ENCODE data around the gene NTN3.

The NTN3 gene

GRCh38 chr16:2481676-2482075 is 10.6 kb downstream of the NTN3 start:
- TF ChIP-seq, protein P1, sequence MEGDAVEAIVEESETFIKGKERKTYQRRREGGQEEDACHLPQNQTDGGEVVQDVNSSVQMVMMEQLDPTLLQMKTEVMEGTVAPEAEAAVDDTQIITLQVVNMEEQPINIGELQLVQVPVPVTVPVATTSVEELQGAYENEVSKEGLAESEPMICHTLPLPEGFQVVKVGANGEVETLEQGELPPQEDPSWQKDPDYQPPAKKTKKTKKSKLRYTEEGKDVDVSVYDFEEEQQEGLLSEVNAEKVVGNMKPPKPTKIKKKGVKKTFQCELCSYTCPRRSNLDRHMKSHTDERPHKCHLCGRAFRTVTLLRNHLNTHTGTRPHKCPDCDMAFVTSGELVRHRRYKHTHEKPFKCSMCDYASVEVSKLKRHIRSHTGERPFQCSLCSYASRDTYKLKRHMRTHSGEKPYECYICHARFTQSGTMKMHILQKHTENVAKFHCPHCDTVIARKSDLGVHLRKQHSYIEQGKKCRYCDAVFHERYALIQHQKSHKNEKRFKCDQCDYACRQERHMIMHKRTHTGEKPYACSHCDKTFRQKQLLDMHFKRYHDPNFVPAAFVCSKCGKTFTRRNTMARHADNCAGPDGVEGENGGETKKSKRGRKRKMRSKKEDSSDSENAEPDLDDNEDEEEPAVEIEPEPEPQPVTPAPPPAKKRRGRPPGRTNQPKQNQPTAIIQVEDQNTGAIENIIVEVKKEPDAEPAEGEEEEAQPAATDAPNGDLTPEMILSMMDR (IDR thresholded peaks at IDR 0.05; ENCODE audit: insufficient read depth, low read depth, low read length, missing control alignments): no peak
- no peak for DNase-seq (ENCODE audit: low read depth)
- H3K4me3 ChIP-seq (ENCODE audit: low read depth, low read length): no peak overlapping the region

DNA sequence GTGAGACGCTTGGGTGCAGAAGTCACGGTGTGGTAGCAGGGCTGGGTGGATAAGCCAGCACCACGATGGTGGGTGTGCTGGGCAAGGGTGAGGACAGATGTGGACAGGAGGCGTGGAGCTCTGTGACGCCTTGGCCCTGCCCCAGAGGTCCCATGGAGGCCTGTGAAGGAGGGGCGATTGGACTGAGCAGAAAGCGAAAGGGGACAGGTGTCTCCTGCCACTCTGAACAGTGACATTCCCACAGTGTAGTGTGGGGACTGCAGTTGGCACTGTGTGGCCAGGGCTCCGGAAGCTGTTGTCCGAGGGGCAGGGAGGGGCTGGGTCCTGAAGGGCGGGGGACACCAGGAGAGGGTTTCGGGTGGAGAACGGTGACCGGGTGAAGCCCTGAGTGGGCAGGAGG is 11.2 kb downstream of the NTN3 start:
- no peak overlapping the region for H3K4me3 ChIP-seq (ENCODE audit: low read depth, low read length)
- no peak for DNase-seq (ENCODE audit: low read depth)
- TF ChIP-seq, protein P1 (IDR thresholded peaks at IDR 0.05; ENCODE audit: insufficient read depth, low read depth, low read length, missing control alignments): no peak

GRCh38 chr16:2482708-2483534 is 11.8 kb downstream of the NTN3 start:
- H3K4me3 ChIP-seq (ENCODE audit: low read depth, low read length): no peak overlapping the region
- TF ChIP-seq, protein P1 (IDR thresholded peaks at IDR 0.05; ENCODE audit: insufficient read depth, low read depth, low read length, missing control alignments): no peak
- no peak for DNase-seq (ENCODE audit: low read depth)

DNA sequence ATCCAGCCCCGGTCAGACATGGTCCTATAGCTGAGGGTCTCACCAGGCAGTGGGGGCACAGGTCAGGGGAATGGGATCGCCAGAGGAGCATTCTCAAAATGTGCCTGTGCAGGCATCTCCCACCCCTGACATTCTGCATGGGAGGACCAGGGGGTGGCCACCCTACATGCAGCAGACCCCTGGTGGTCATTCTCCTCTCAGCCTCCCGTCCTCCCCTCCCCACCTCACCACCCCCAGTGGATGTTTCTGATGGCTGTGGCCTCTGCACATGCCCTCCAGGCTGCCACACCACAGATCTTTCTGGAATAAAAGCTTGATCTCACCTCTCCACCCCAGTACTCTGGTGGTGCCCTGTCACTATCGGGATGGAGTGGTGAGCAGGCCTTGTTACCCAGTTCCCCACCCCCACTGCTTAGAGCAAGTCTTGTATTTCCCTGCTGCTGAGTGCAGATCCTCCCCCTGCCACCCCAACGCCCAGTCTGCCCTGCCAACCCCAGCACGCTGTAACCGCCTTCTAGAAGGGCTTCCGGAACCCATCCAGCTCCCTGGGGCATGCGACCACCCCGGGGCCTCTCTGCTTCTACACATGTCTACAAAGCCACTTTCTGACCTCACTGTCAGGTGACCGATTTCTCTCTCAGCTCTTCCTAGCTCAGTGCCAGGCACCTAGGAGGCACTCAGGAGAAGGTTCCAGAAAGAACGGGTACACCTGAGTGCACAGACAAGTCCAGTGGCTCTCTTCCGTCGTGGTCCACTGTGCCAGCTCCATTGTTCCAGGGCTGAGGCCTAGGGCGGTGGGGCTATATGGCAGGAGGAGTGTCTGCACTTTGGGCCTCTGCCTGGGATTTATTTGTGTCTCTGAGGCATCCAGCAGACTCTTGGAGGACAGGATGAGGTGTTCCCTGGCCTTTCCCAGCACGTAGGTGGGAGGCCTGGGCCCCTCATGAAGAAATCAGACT is 13.1 kb downstream of the NTN3 start:
- no peak for DNase-seq (ENCODE audit: low read depth)
- TF ChIP-seq, protein P1 (IDR thresholded peaks at IDR 0.05; ENCODE audit: insufficient read depth, low read depth, low read length, missing control alignments): no peak
- H3K4me3 ChIP-seq (ENCODE audit: low read depth, low read length): no peak overlapping the region

DNA sequence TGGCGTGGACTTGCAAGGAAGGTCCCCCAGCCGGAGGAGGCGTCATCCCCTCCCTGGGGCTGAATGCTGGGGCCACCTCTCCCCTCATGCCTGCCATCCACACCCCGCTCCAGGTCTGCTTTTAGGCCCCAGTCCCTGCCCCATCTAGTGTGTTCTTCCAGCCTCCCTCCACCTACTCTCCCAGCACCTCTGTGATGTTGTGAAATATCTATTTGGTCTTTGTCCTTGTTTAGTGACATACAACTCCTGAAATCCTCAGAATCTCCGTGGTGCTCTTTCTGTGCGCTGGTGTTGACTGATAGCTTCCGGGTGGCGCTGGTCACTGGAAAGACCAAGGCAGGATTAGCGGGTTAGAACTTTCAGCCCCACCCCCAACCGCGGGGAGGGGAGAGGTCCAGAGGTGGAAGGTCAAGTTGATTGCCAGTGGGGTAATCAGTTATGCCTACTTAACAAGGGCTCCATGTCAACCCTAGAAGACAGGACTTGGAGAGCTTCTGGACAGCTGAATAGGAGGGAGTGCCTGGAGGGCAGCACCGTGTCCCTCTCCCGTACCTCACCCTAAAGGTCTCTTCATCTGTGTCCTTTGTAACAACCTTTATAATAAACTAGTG is 13.9 kb downstream of the NTN3 start:
- TF ChIP-seq, protein P1 (IDR thresholded peaks at IDR 0.05; ENCODE audit: insufficient read depth, low read depth, low read length, missing control alignments): no peak
- no peak overlapping the region for H3K4me3 ChIP-seq (ENCODE audit: low read depth, low read length)
- no peak for DNase-seq (ENCODE audit: low read depth)

- TF ChIP-seq, protein P1 (IDR thresholded peaks at IDR 0.05; ENCODE audit: insufficient read depth, low read depth, low read length, missing control alignments): no peak
- H3K4me3 ChIP-seq (ENCODE audit: low read depth, low read length): no peak overlapping the region
- no peak for DNase-seq (ENCODE audit: low read depth)
Observed at GRCh38 chr16:2485811-2486507, 14.9 kb downstream of the NTN3 start.
